NCI-H748 (cell line): Measurements from ENCODE around the gene CARS1.

Experiments
- DNase-seq: peaks from one replicate; lab custom pipeline; 2025; ENCODE audit not compliant: unreplicated experiment; lab: John Stamatoyannopoulos, UW

Gene CARS1

GRCh38 chr11:2963112-2963754 lies 94.0 kb downstream of the CARS1 start:
- DNase-seq, result no peak

- no peak for DNase-seq
Observed at GRCh38 chr11:2961080-2961479, 96.1 kb downstream of the CARS1 start.

- DNase-seq, result no peak
Observed at GRCh38 chr11:2960139-2960538, 97.1 kb downstream of the CARS1 start.

GRCh38 chr11:2958251-2958650 lies 99.0 kb downstream of the CARS1 start:
- DNase-seq, result no peak

- DNase-seq, result no peak
Observed at GRCh38 chr11:2955906-2956476, 101.2 kb downstream of the CARS1 start.

GRCh38 chr11:2954263-2954662 lies 103.0 kb downstream of the CARS1 start:
- no peak for DNase-seq

GRCh38 chr11:2952290-2952689 lies 104.9 kb downstream of the CARS1 start:
- DNase-seq, result no peak

GRCh38 chr11:2951231-2952110 lies 105.8 kb downstream of the CARS1 start:
- DNase-seq, result no peak
